Tibial nerve (tissue), 3 donors: ENCODE data around the gene PRKAR2A.

Experiments used
- CTCF ChIP-seq, 5 experiments: fragments of 200-600 bp in 3 of 5; fragments of 450-650 bp in 2 of 5; sonication (generic) in 3 of 5; IDR thresholded peaks; one replicate each; pipeline ENCODE4 v1.5.1; 2016 to 2019; ENCODE audit warnings: antibody characterized with exemption in 5 of 5, mild to moderate bottlenecking in 3 of 5, moderate library complexity in 2 of 5
- POLR2A ChIP-seq, 2 donors: fragments of 450-650 bp; IDR thresholded peaks; one replicate each; pipeline ENCODE4 v1.6.1; 2017; ENCODE audit warnings: antibody characterized with exemption in 2 of 2, mild to moderate bottlenecking in 2 of 2, moderate library complexity in 2 of 2

GRCh38 chr3:48856469-48856868, 8.8 kb upstream of the PRKAR2A start:
- no peak for TF ChIP-seq POLR2A (IDR thresholded peaks at IDR 0.05)
- TF ChIP-seq CTCF (IDR thresholded peaks at IDR 0.05), result no peak
